ENCODE measurements around the gene ZNF626.
"Not testable (repeated sequence)": the region's sequence is repeated elsewhere in the genome, so short reads cannot be mapped to it uniquely, and the experiment has no call there.

Gene ZNF626

DNA sequence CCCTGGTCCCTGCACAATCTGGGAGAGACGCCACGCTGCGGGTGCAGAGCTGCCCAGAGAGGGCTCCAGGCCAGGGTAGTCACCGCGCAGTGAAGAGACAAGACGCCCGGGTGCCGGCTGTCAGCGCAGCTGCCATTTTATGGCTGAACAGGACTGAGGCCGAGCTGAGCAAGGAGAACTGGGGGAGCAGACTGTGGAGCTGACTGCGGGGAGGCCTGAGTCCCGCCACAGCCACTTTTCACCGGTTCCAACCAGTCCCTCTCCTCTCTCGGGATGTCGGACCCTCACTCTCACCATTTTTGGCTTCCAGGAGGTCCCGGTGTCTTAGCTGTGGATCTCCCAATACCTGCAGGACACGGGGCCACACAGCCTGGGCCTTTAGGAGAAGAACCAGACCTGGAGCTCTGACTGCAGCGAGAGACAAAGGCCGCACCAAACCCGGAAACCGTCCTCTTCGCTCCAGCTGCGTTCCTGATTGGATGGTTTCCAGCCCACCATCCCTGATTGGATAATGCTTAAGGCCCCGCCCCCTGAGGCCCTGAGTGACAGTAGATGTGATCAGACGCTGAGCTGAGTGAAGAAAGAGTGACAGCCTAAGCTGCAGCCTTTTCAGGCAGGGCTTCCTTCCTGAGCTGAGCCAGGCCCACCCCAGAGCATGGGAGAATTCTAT lies at the start of gene ZNF626:
Gene ZNF626 (minus strand): TSS at position 422 of the 670 bp plus-strand sequence. CDS start 125 bp downstream, at position 297.
- peak; percentile 94 for DNase-seq

GRCh38 chr19:20669263-20669662 lies 7.9 kb upstream of the ZNF626 start:
- no peak for DNase-seq

DNA sequence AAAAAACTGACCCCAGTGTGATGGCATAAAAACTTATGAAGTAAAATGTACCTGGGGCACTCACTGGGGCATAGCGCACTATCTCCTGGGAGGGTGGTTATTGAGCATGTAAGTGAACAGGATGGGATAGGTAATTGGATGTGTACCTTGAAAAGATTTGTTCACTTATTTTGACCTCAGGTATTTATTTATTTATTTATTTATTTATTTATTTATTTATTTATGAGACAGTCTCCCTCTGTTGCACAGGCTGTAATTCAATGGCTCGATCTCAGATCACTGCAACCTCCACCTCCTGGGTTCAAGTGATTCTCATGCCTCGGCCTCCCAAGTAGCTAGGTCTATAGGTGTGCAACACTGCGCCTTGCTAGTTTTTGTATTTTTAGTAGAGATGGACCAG lies 5.9 kb upstream of the ZNF626 start:
- no peak for DNase-seq

DNA sequence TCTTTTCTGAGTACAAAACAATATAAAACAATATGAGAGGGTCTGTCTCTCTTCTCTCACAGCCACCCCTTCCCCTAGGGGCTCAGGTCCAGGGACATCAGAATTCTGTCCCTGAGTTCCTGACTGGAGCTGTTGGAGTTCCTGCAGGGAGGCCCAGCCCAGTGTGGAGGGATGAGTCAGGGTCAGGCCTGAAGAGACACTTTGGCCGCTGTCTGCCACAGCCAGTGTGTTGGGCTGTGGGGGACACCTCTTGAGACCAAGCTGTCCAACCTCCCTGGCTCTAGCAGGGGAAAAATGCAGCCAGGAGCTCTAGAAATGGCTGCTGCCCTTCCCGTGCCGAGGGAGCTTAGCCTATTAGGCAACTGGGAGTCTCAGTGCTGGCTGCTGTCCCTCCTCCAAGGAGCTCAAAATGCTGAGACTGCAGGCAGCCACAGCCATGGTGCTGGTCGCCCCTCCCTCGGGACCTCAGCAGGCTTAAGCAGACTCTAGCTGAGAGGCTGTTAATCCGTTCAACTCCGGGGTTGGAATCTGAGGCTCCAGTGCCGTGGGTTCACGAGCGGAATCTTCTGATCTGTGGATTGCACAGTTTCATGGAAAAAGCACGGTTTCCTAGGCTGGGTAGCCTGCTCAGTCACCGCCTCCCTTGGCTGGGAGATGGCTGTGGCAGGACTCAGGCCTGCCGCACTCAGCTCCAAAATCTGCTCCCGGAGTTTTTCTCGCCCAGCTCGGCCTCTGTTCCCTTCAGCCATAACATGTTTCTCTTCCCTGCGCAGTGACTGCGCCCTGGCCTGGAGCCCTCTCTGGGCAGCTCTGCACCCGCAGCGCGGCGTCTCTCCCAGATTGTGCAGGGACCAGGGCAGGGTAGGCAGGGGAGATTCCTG lies 3.8 kb upstream of the ZNF626 start:
- no peak for DNase-seq

GRCh38 chr19:20664475-20664874 lies 3.1 kb upstream of the ZNF626 start:
- DNase-seq = not testable (repeated sequence)

- DNase-seq = no peak
These were observed 1.2 kb upstream of the ZNF626 start for GRCh38 chr19:20662421-20663105.

DNA sequence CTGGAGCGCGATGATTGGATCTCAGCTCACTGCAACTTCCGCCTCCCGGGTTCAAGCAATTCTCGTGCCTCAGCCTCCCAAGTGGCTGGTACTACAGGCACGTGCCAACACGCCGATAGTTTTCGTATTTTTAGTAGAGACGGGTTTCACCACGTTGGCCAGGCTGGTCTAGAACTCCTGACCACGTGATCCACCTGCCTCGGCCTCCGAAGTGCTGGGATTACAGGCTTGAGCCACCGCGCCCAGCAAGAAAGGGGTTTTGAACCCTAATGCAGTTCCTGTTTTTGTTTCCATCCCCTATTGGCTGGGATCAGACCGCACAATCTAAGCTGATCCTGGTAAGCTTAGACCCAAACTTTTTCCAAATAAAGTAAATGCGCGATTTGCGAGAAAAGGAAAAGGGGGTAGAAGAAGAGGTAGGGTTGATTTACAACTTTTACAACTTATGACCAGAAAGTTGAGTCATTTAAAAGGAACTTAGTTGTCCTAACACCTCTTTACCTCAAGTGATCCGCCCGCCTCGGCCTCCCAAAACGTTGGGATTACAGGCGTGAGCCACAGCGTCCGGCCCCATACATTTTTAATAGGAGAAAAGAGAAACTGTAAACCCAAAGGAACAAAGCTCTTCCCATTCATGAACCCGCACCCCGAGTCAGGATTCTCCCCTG lies 764 bp downstream of the ZNF626 start:
- no peak for DNase-seq

- DNase-seq = no peak
These were observed 20.8 kb downstream of the ZNF626 start for GRCh38 chr19:20640545-20640944.

DNA sequence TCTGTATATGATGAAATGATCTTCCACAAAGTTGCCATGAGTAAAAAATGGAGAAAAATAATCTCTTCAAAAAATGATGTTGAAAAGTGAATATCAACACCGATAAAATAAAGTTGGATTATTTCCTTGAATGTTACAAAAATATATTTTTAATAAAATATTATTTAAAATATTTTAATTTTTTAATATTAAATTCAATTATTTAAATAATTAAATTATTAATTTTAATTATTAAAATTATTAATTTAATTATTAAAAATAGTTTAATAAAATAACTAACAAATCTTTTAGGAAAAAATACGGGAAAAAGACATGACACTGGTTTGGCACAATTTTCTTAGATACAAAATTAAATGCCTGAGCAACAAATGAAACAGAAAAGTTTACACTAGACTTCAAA lies 21.3 kb downstream of the ZNF626 start:
- DNase-seq = no peak

- DNase-seq = not testable (repeated sequence)
These were observed 36.8 kb downstream of the ZNF626 start for GRCh38 chr19:20624560-20624959.

DNA sequence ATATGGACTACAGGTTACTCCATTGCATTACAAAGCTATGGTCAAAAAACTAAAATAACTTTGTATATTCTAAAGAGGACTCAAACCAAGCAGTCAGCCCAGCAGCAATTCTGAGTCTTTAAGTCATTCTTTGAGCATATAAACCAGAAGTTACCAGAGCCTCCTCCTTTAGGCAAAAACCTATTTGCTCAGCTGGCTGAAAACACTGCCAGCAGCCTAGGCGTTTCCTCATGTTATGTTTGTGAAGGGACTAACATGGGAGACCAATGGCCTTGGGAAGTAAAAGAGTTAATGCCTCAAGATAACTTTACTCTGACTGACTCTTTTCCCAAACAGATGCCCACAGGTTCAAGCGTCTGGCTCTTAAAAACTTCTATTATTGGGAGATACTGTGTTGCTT lies 45.3 kb downstream of the ZNF626 start:
- no peak for DNase-seq

DNA sequence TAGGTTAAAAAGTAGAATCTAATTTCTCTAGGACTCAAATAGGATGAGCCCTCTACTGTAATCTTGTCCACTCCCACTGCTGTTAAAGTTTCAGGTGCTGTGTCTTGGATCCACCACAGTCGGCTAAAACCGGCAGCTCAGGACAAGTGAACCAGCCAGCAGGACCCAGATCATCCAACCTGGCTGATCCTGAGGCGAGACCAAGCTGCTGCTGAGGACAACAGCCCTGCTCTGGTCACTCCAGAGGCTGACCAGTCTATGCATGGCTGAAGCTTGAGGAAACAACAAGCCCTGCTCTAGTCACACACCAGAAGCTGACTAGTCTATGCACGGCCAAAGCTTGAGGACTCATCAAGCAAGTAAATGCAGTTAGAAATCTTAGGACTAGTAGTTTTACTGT lies 46.4 kb downstream of the ZNF626 start:
- not testable (repeated sequence) for DNase-seq

GRCh38 chr19:20612711-20613316 lies 48.6 kb downstream of the ZNF626 start:
- DNase-seq = no peak

DNA sequence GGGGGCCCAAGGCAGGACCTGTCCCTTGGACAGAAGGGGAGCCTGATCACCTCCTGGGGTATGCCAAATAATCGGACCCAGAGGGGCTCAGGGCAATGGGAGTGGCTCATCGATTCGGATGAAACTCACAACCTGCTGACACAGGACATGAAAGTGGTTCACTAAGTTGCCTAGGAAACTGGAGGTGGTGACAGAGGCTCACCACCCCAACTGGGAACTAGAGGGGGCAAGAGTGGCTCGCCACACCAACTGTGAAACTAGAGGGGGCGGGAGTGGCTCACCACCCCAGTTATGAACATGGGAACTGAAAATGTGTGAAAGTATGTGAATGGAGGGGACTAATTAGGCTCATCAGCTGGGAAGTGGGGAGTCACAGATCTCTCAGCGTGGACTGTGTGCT lies 49.5 kb downstream of the ZNF626 start:
- DNase-seq = no peak

DNA sequence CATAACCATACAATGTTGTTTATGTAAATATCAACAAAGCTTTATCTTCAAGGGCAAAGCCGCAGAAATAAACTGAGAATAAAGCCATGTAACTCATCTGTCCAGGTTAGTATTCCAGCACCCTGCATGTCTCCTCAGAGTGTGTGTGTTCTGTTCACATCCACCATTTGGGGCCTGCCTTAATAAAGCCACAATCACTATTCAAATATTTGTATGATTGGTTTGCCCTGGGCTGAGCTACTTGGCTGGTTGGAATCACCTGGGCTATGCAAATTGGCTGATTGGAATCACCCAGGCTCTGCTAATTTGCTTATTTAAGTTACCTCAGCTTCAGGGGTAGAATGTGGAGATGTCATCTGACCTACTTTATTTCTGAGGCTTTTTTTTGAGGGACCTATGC lies 53.4 kb downstream of the ZNF626 start:
- no peak for DNase-seq

Measured in CD4-positive, alpha-beta T cell treated with Interleukin-12 subunit alpha and Interleukin-12 subunit beta, for 1 hour (primary cell).